HCT116 (cell line): ENCODE data around the gene TMEM115. TPM values are rescaled to one million over a fixed set of nuclear protein-coding genes. Genes with fewer than 3 reads are reported as not detected.
"Not testable (repeated sequence)": the region's sequence is repeated elsewhere in the genome, so short reads cannot be mapped to it uniquely, and the experiment has no call there.

Experiments
- ATAC-seq: fragments of 200-7000 bp; cut with Tn5 transposase; 2 replicates; pipeline ENCODE4 v1.9.1; 2020; ENCODE audit warnings: mild to moderate bottlenecking, moderate library complexity
- BruUV-seq: library from RNA; stranded (reverse); fragments of 400-500 nt; replicated peaks from 2 replicates; lab custom pipeline; 2021; lab: Mats Ljungman, UMichigan
- CTCF ChIA-PET: fragments of 300-600 bp; sonication (Branson Sonifier 250); formaldehyde crosslinking; loops from one replicate; lab custom pipeline; 2021; ENCODE audit warnings: antibody characterized with exemption; lab: Charles Lee
- POLR2A ChIA-PET: fragments of 300-600, 350-600 bp; sonication (Branson Sonifier 250); formaldehyde crosslinking; loops from one replicate; lab custom pipeline; 2021; ENCODE audit warnings: antibody characterized with exemption; lab: Charles Lee
- RAD21 ChIA-PET, 2 experiments: fragments of 300-600 bp; sonication (Branson Sonifier 250); formaldehyde crosslinking; loops; one replicate each; lab custom pipeline; 2023; ENCODE audit warnings: low total read pairs in 2 of 2; ENCODE audit not compliant: uncharacterized antibody in 2 of 2, unreplicated experiment in 2 of 2, low non-redundant PET in 1 of 2; lab: Charles Lee
- DNase-seq: peaks from one replicate; pipeline ENCODE4 v3.0.0-alpha.2; 2010; ENCODE audit warnings: low read depth, low spot score
- H2AFZ ChIP-seq: fragments of 200-600 bp; shearing (Covaris generic), sonication (generic); 2 replicates; pipeline ENCODE4 v1.6.1; 2017; ENCODE audit warnings: low read depth, mixed run types, mixed read lengths, antibody characterized with exemption, low read length; ENCODE audit not compliant: poor library complexity, severe bottlenecking
- H3K27ac ChIP-seq: 2 replicates; pipeline ENCODE4 v1.5.1; 2012; ENCODE audit warnings: low read depth, low read length
- H3K27me3 ChIP-seq: fragments of 200-600 bp; sonication (generic); 2 replicates; pipeline ENCODE4 v1.6.1; 2016; ENCODE audit warnings: mixed run types, low read length, mixed read lengths; ENCODE audit not compliant: insufficient read depth
- H3K36me3 ChIP-seq, 2 experiments: fragments of 200-500 bp in 1 of 2; fragments of 200-600 bp in 1 of 2; sonication (Bioruptor generic) in 1 of 2; sonication (generic) in 1 of 2; 2 replicates each; pipeline versions ENCODE4 v1.5.1 to v1.6.1; 2014 to 2016; ENCODE audit warnings: low read length in 2 of 2, inconsistent platforms in 1 of 2, mixed read lengths in 1 of 2, mixed run types in 1 of 2; ENCODE audit not compliant: insufficient read depth in 2 of 2, control insufficient read depth in 1 of 2
- H3K4me1 ChIP-seq, 2 experiments: fragments of 200-600 bp in 1 of 2; sonication (generic) in 1 of 2; 2 replicates each; pipeline versions ENCODE4 v1.5.1 to v1.6.1; 2012 to 2017; ENCODE audit warnings: low read length in 2 of 2, inconsistent platforms in 1 of 2, mild to moderate bottlenecking in 1 of 2, mixed read lengths in 1 of 2, mixed run types in 1 of 2, moderate library complexity in 1 of 2; ENCODE audit not compliant: insufficient read depth in 2 of 2, control insufficient read depth in 1 of 2
- H3K4me2 ChIP-seq: fragments of 200-600 bp; sonication (generic); 2 replicates; pipeline ENCODE4 v1.6.1; 2017; ENCODE audit warnings: mixed run types, low read length, mixed read lengths
- H3K4me3 ChIP-seq, 2 experiments: fragments of 200-600 bp in 1 of 2; sonication (generic) in 1 of 2; replicated peaks in 1 of 2; 2 replicates each; pipeline ENCODE4 v1.5.1; 2011 to 2016; ENCODE audit warnings: low read length in 2 of 2, control low read depth in 1 of 2, low read depth in 1 of 2, mild to moderate bottlenecking in 1 of 2, mixed read lengths in 1 of 2, mixed run types in 1 of 2
- H3K79me2 ChIP-seq: fragments of 200-600 bp; sonication (generic); 2 replicates; pipeline ENCODE4 v1.6.1; 2017; ENCODE audit warnings: mild to moderate bottlenecking, mixed run types, low read length, moderate library complexity, mixed read lengths; ENCODE audit not compliant: insufficient read depth
- H3K9ac ChIP-seq: fragments of 200-600 bp; sonication (generic); 2 replicates; pipeline ENCODE4 v1.6.1; 2016; ENCODE audit warnings: low read length, mixed read lengths
- H3K9me2 ChIP-seq: fragments of 200-600 bp; sonication (generic), shearing (Covaris generic); 2 replicates; pipeline ENCODE4 v1.6.1; 2017; ENCODE audit warnings: mixed run types, mild to moderate bottlenecking, moderate library complexity; ENCODE audit not compliant: insufficient read depth
- H3K9me3 ChIP-seq, 2 experiments: fragments of 200-500 bp in 1 of 2; fragments of 200-600 bp in 1 of 2; sonication (Bioruptor generic) in 1 of 2; sonication (generic) in 1 of 2; 2 replicates each; pipeline ENCODE4 v1.6.1; 2014 to 2017; ENCODE audit warnings: low read length in 2 of 2, mixed read lengths in 2 of 2, inconsistent platforms in 1 of 2, low read depth in 1 of 2, mild to moderate bottlenecking in 1 of 2, mixed run types in 1 of 2, moderate library complexity in 1 of 2; ENCODE audit not compliant: control insufficient read depth in 1 of 2, insufficient read depth in 1 of 2
- H4K20me1 ChIP-seq: fragments of 200-600 bp; sonication (generic), shearing (Covaris generic); 2 replicates; pipeline ENCODE4 v1.6.1; 2017; ENCODE audit warnings: mixed run types, mild to moderate bottlenecking, moderate library complexity; ENCODE audit not compliant: insufficient read depth
- CBX3 ChIP-seq: IDR thresholded peaks from 2 replicates; pipeline ENCODE4 v1.6.1; 2012; ENCODE audit warnings: low read depth
- CTCF ChIP-seq, 3 experiments: fragments of 200-600 bp in 1 of 3; sonication (generic) in 1 of 3; IDR thresholded peaks in 2 of 3; conservative IDR thresholded peaks in 1 of 3; 2 replicates each; pipeline ENCODE4 v1.5.1; 2012 to 2017; ENCODE audit warnings: low read depth in 2 of 3, low read length in 2 of 3, antibody characterized with exemption in 1 of 3, borderline replicate concordance in 1 of 3, control low read depth in 1 of 3, mild to moderate bottlenecking in 1 of 3, mixed read lengths in 1 of 3, mixed run types in 1 of 3, moderate library complexity in 1 of 3; ENCODE audit not compliant: insufficient read depth in 1 of 3
- POLR2A ChIP-seq: IDR thresholded peaks from 2 replicates; pipeline ENCODE4 v1.7.0; 2011; ENCODE audit warnings: borderline replicate concordance; ENCODE audit not compliant: insufficient read depth, insufficient read length; ENCODE audit errors: extremely low read depth
- SRF ChIP-seq: IDR thresholded peaks from 2 replicates; pipeline ENCODE4 v1.6.1; 2012; ENCODE audit warnings: low read depth
- TCF7L2 ChIP-seq: IDR thresholded peaks from 2 replicates; pipeline ENCODE4 v1.7.0; 2011; ENCODE audit warnings: borderline replicate concordance, inconsistent platforms; ENCODE audit not compliant: insufficient read depth, insufficient read length; ENCODE audit errors: extremely low read depth
- YY1 ChIP-seq: IDR thresholded peaks from 2 replicates; pipeline ENCODE4 v1.6.1; 2011; ENCODE audit warnings: low read length, low read depth, moderate library complexity, mild to moderate bottlenecking; ENCODE audit not compliant: insufficient replicate concordance; ENCODE audit errors: extremely low read depth
- ZFX ChIP-seq: fragments of 450-650 bp; IDR thresholded peaks from 2 replicates; pipeline ENCODE4 v1.6.1; 2017
- intact Hi-C: fragments of 100-400 bp; cut with micrococcal nuclease; formaldehyde crosslinking; loops from 2 replicates; pipeline ENCODE4 v1.10.0; 2022
- total RNA-seq: library from RNA; stranded (reverse); gene quantifications from one replicate; pipeline ENCODE4 v1.2.1, GENCODE V29; 2021; ENCODE audit not compliant: unreplicated experiment

Gene TMEM115
- total RNA-seq, 1 experiment from 2014 or later, result 24.6 TPM

GRCh38 chr3:50314342-50314741, 45.0 kb downstream of the TMEM115 start (continued):
- no peak for TF ChIP-seq TCF7L2
- no peak for TF ChIP-seq POLR2A
- no peak for TF ChIP-seq CTCF (IDR thresholded peaks at IDR 0.05 in 2 of 3, conservative IDR thresholded peaks at IDR 0.05 in 1 of 3; ENCODE audit: borderline replicate concordance in 1 of 3, insufficient read depth in 1 of 3, low read depth in 2 of 3, low read length in 2 of 3)
- no peak for TF ChIP-seq ZFX
- no peak for TF ChIP-seq YY1
- no peak for TF ChIP-seq CBX3
- TF ChIP-seq SRF, result no peak

- H3K36me3 ChIP-seq, H3K4me2 ChIP-seq, RAD21 ChIA-PET, H3K27me3 ChIP-seq, H3K9me3 ChIP-seq, H3K27ac ChIP-seq, DNase-seq, H4K20me1 ChIP-seq, BruUV-seq, H3K9me2 ChIP-seq, ATAC-seq, H3K4me3 ChIP-seq, CTCF ChIA-PET, intact Hi-C loops, H2AFZ ChIP-seq, H3K9ac ChIP-seq, POLR2A ChIA-PET: not testable (repeated sequence)
- peaks cover 16% of the 10 kb centered on the region; the same call in 1 of the 2 replicates for H3K79me2 ChIP-seq
- peaks cover 33 to 57% of the 10 kb centered on the region in 2 experiments for H3K4me1 ChIP-seq
These were observed 47.3 kb downstream of the TMEM115 start for GRCh38 chr3:50312041-50312440.

Other genes starting within 250 kb of the TMEM115 start
- 15.7 TPM for gene SEMA3F, start 204.2 kb downstream of the TMEM115 start, total RNA-seq
- gene GNAT1, start 167.9 kb downstream of the TMEM115 start, total RNA-seq, result not detected
- 3.1 TPM for gene SLC38A3, start 154.2 kb downstream of the TMEM115 start, total RNA-seq
- 170 TPM for gene GNAI2, start 123.3 kb downstream of the TMEM115 start, total RNA-seq
- gene SEMA3B, start 90.4 kb downstream of the TMEM115 start, total RNA-seq, result 46.2 TPM
- gene LSMEM2, start 80.4 kb downstream of the TMEM115 start, total RNA-seq, result not detected
- gene IFRD2, start 67.1 kb downstream of the TMEM115 start, total RNA-seq, result 146 TPM
- 10.3 TPM for gene HYAL3, start 60.1 kb downstream of the TMEM115 start, total RNA-seq
- gene NAA80, start 60.1 kb downstream of the TMEM115 start, total RNA-seq, result 21.3 TPM
- gene HYAL1, start 55.9 kb downstream of the TMEM115 start, total RNA-seq, result 6.1 TPM
- gene HYAL2, start 36.8 kb downstream of the TMEM115 start, total RNA-seq, result 42.2 TPM
- gene TUSC2, start 31.3 kb downstream of the TMEM115 start, total RNA-seq, result 34.0 TPM
- 29.6 TPM for gene RASSF1, start 18.7 kb downstream of the TMEM115 start, total RNA-seq
- 3.3 TPM for gene ZMYND10, start 13.8 kb downstream of the TMEM115 start, total RNA-seq
- gene NPRL2, start 8.7 kb downstream of the TMEM115 start, total RNA-seq, result 35.4 TPM
- 9.5 TPM for gene CYB561D2, start 8.7 kb downstream of the TMEM115 start, total RNA-seq
- gene CACNA2D2, start 144.1 kb upstream of the TMEM115 start, total RNA-seq, result 10.2 TPM
- 10.1 TPM for gene C3orf18, start 208.2 kb upstream of the TMEM115 start, total RNA-seq
- 20.5 TPM for gene HEMK1, start 210.0 kb upstream of the TMEM115 start, total RNA-seq